NCI-H146 treated with DMSO at 0.1 percent for 48 hours (cell line): Measurements from ENCODE around the gene TMEM94.
"Not testable (repeated sequence)": the region's sequence is repeated elsewhere in the genome, so short reads cannot be mapped to it uniquely, and the experiment has no call there.

Experiments used
- DNase-seq: peaks from one replicate; lab custom pipeline; 2025; ENCODE audit not compliant: unreplicated experiment; lab: John Stamatoyannopoulos, UW

Gene TMEM94

GRCh38 chr17:75456417-75457046, at the start of gene TMEM94:
TMEM94 (plus strand) TSS chr17:75456635; CDS start chr17:75471906, 15,271 bp downstream.
- DNase-seq: peak; percentile 95

DNA sequence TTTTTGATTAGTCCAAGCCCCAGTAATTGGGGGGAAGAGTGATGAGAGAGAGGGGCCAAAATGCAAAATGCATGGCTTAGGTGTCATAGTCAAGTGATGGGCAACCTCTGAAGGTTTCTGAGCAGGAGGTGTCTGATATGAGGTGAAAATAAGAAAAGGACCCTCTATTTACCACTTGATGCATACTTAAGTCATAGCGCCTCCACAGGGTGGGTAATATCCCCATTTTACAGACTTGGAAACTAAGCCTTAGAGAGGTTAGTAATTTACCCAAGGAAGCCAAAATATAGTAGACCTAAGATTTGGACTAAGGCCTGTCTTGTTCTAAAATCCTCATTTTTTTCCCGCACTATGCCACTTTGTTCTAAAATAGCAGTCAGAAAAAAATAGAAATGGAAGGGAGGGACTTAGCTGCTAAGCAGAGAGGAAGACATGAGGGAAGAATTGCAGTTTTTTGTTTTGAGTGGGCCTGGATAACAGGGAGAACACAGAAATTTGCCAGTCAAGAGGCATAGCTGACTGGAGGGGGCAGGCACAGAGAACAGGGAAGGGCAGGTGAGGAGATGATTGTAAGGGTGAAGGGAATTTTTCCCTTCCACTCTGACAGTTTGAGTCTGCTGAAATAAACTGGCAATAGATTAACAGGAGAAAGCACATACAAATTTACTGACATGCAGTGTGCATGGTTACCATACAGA, 48.6 kb upstream of the TMEM94 start:
- no peak for DNase-seq

DNA sequence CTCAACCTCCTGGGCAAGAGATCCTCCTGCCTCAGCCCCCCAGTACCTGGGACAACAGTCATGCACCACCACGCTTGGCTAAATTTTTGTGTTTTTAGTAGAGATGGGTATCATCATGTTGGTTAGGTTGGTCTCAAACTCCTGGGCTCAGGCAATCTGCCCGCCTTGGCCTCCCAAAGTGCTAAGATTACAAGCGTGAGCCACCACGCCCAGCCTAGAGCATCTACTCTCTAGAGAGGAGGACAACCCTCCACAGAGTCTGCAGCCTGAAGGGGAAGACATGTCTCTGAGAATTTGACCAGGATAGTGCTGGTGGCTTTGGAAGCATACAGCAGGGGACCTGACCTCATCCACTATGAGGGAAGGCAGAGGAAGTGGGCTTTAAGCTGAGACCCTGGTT, 46.3 kb upstream of the TMEM94 start:
- no peak for DNase-seq

DNA sequence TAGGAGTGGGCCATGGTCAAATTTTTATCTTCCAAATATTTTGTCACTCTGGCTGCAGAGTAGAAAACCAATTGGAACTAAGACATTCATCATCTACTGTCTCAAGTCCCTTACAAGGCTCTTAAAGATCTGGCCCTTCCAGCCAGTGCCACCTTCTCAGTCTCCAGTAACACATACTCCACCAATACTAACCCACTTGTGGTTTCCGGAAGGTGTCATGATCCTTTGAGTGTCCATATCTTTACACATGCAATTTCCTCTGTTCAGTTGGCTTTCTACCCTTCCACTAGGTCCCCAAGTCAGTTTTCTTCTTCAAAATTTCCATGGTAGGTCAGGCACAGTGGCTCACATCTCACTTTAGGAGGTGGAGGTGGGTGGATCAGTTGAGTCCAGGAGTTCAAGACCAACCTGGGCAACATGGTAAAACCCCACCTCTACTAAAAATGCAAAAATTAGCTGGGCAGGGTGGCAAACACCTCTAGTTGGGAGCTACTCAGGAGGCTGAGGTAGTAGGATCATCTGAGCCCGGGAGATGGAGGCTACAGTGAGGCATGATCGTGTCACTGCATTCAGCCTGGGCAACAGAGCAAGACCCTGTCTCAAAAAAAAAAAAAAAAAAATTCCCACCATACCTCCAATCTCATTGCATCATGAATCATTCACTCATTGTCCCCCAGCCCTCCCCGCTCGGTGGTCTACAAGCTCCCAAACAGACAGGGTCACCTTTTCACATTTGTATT, 44.9 kb upstream of the TMEM94 start:
- no peak for DNase-seq

GRCh38 chr17:75412455-75413317, 43.7 kb upstream of the TMEM94 start:
- peak; percentile 23 for DNase-seq

GRCh38 chr17:75414488-75414887, 41.9 kb upstream of the TMEM94 start:
- DNase-seq: no peak

DNA sequence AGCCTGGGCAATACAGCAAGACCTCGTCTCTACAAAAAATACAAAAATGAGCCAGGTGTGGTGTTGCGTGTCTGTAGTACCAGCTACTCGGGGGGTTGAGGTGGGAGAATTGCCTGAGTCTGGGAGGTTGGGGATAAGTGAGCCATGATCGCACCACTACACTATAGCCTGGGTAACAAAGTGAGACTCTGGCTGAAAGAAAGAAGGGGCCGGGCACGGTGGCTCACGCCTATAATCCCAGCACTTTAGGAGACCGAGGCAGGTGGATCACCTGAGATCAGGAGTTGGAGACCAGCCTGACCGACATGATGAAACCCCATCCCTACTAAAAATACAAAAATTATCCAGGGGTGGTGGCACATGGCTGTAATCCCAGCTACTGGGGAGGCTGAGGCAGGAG, 40.4 kb upstream of the TMEM94 start:
- no peak for DNase-seq

GRCh38 chr17:75417054-75417580, 39.3 kb upstream of the TMEM94 start:
- DNase-seq: no peak

DNA sequence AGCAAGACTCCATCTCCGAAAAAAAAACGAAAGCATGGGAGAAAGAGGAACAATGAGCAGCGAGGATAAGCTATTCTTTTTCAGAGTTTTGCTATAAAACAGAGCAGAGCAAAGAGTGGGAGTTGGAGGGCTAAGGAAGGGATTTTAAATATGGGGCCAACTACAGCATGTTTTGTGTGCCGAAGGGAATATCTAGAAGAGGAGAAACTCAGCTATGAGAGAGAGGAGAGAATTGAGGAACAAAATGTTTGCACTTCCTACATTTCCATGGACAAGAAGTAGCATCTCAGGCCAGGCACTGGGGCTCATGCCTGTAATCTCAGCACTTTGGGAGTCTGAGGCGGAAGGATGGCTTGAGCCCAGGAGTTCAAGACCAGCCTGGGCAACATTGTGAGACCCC, 37.9 kb upstream of the TMEM94 start:
- no peak for DNase-seq

GRCh38 chr17:75428543-75429469, 27.6 kb upstream of the TMEM94 start:
- DNase-seq: no peak

DNA sequence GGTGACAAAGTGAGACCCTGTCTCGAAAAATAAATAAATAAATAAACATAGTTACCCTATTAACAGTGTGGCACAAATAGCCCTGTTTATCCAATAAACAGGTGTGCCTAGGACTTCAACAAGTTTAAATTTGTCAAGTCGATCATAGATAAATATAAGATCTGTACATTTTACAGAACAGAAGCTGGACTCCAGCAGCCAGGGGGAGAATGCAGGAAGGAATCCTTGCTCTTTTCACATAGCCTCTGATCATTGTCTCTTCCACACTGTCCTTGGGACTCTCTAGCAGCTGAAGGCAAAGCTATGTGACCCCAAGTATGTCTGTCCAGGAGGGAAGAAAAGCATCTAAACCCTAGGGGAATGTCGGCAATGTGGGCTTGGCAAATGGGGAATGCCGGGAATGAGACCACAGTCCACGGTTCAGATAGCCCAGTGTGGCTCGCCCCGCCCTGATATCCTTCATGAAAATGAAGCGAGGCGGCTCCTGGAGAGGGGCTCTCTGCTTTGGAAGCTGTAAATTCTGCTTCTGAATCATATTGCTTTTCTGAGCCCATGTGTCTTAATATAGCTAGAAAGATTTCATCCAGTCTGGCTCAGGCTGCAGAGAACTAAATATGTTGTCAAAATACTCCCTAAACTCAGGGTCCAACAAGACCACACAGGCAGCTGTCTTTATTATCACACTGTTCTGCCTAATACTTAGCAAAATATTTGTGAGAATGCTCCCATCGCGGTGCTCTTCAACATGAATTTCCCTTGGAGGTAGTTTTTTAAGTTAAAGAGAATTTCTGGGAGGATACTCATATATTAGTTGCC, 26.1 kb upstream of the TMEM94 start:
- DNase-seq: no peak

DNA sequence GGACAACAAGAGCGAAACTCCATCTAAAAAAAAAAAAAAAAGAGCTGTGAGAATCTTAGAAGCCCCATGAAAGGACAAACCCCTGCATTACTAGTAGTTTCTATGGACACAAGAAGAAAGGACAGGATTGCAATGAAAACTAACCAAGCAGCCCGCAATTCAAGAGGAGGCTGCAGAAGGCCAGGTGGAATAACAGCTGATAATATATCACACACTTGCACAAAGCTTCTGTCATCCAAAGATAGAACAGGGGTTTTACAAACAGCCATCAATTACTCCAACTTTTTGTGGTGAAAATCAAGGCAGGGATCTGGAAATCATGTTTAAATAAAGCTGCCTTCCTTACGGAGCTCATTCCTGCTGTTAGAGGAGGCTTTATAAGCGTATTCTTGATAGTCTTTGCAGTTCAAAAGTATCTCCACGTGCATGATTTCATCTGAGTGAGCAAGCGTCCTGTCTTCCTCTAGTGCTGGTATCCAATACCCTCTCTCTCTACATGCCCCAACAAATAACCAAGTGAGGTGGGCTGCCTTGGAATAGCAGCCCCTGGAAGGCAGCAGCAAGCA, 23.1 kb upstream of the TMEM94 start:
- no peak for DNase-seq

DNA sequence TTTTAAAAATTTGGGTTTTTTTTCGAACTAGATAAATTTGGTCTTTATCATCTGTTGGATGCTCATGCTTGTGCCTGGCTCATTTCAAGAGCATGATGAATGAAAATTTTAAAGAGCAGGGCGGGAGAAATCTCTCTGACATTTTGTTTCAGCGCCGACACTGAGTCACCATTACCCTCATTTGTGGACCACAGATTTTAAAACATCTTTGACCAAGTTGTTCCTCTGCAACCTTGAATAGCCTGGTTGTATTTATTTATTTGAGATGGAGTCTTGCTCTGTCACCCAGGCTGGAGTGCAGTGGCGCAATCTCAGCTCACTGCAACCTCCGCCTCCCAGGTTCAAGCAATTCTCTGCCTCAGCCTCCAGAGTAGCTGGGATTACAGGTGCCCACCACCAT, 22.0 kb upstream of the TMEM94 start:
- DNase-seq: not testable (repeated sequence)

DNA sequence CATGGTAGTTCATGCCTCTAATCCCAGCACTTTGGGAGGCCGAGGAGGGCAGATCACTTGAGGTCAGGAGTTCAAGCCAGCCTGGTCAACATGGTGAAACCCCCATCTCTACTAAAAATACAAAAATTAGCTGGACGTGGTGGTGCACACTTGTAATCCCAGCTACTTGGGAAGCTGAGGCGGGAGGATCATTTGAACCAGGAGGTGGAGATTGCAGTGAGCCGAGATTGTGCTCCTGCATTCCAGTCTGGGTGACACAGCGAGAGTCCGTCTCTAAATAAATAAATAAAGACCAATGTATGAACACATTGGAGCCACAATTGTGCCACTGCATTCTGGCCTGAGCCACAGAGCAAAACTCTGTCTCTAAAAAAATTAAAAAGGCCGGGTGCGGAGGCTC, 19.0 kb upstream of the TMEM94 start:
- not testable (repeated sequence) for DNase-seq

DNA sequence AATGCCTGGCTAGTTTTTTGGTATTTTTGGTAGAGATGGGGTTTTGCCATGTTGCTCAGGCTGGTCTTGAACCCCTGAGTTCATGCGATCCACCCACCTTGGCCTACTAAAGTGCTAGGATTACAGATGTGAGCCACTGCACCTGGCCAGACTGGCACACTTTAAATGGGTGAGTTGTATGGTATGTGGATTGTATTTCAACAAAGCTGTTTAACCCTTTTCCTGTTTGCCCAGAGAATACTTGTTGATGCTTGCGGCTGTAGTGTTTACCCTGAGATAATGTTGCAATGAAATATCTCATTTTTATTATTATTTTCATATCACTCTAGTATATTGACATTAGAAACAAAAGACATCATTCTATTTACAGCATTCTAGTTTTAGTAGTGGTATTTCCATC, 17.1 kb upstream of the TMEM94 start:
- no peak for DNase-seq

- DNase-seq: no peak
These were observed 15.5 kb upstream of the TMEM94 start for GRCh38 chr17:75440738-75441448.

DNA sequence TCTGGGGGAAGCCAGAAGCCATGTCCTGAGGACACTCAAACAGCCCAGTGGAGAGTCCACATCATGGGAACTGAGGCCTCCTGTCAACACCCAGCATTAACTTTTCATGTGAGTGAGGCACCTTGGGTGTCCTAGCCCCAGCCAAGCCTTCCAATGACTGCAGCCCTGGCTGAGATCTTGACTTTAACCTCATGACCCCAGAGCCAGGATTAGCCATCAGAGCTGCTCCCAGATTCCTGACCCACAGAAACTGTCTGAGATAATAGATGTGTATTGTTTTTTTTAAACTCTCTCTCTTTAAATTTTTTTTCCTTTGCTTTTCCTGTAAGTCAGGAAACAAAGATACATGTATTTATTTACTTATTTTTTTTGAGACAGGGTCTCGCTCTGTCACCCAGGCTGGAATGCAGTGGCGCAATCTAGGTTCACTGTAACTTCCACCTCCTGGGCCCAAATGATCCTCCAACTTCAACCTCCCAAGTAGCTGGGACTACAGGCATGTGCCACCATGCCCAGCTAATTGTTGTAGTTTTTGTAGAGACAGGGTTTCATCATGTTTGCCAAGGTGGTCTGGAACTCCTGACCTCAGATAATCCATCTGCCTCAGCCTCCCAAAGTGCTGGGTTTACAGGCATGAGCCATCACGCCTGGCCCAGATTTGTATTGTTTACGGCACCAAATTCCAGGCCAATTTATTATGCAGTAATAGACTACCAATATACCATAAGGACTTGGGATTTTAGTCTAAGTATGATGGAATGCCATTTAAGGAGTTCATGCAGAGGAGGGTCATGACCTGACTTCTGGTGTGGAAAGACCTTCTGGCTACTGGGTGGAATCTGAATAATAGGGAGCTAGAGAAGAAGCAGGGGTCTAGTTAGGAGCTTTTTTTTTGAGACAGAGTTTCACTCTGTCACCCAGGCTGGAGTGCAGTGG, 14.0 kb upstream of the TMEM94 start:
- no peak for DNase-seq
